ENCODE results near the gene SMC1B.

SMC1B gene

DNA sequence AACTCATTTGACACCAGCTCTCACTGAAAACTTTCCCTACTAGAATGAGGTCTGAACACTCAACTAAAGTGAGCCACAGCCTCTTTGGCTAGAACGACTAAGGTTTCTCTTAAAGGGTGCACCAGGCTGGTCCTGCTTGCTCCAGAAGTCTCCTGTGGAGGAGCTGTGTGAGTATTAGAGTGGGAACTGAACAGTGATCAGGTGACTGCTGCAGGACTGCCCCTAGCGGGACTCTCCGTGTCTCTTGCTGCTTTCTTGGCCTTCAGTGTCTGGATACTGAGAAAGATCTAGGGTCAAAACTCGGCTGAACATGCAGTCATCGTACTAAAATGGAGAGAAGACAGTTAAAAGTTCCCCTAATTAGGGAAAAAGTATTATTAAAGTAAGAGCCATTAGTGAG, 69.1 kb downstream of the SMC1B start:
- TF ChIP-seq EZH2phosphoT487 (conservative IDR thresholded peaks at IDR 0.05; ENCODE audit: low read length) (no peak), CTCF (IDR thresholded peaks at IDR 0.05; ENCODE audit: insufficient read depth, low read length, poor library complexity, severe bottlenecking) (no peak)
- no peaks in the 10 kb centered on the region for H3K79me2 ChIP-seq (ENCODE audit: insufficient read depth, low read length)
- no peak overlapping the region for H3K4me2 ChIP-seq (ENCODE audit: low read depth, low read length, poor library complexity, severe bottlenecking)
- no peaks in the 10 kb centered on the region for H3K36me3 ChIP-seq (ENCODE audit: low read length)
- H3K9ac ChIP-seq (ENCODE audit: low read length): no peak overlapping the region
- H3K27ac ChIP-seq (ENCODE audit: low read depth, low read length): no peak overlapping the region
- no peaks in the 10 kb centered on the region for H4K20me1 ChIP-seq (ENCODE audit: low read depth, low read length)
- H3F3A ChIP-seq (ENCODE audit: insufficient read depth): no peaks in the 10 kb centered on the region
- H3K4me3 ChIP-seq (ENCODE audit: insufficient read depth, low read length, poor library complexity, severe bottlenecking): no peak overlapping the region
- H3K9me2 ChIP-seq (replicated peaks; ENCODE audit: insufficient read depth, low read length): no peaks in the 10 kb centered on the region
- H3K9me3 ChIP-seq (ENCODE audit: insufficient read depth, low read length): no peaks in the 10 kb centered on the region
- no peak overlapping the region for H2AFZ ChIP-seq (ENCODE audit: low read depth, low read length, severe bottlenecking)
- H3K27me3 ChIP-seq (ENCODE audit: low read length): no peaks in the 10 kb centered on the region

DNA sequence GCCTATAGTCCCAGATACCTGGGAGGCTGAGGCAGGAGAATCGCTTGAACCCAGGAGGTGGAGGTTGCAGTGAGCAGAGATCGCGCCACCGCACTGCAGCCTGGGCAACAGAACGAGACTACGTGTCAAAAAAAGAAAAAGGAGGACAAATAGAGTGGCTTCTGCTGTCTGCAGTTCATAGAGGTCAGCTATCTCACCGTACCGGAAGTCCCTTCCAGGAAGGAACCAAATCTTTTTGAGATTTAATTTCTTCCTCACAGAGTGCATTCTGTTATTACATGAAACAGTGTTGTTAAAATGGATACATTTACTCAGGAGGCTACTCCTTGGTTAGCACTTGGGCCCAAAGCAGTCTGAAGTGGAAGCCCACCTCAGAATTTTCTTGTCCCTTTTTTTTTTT, 70.3 kb downstream of the SMC1B start:
- Histone ChIP-seq H3K9me2 (replicated peaks; ENCODE audit: insufficient read depth, low read length) (no peaks in the 10 kb centered on the region), H3K36me3 (ENCODE audit: low read length) (no peaks in the 10 kb centered on the region), H3K9ac (ENCODE audit: low read length) (no peak overlapping the region), H3K27ac (ENCODE audit: low read depth, low read length) (no peak overlapping the region), H2AFZ (ENCODE audit: low read depth, low read length, severe bottlenecking) (no peak overlapping the region), H3F3A (ENCODE audit: insufficient read depth) (no peaks in the 10 kb centered on the region), H3K4me2 (ENCODE audit: low read depth, low read length, poor library complexity, severe bottlenecking) (no peak overlapping the region), H3K27me3 (ENCODE audit: low read length) (no peaks in the 10 kb centered on the region), H3K4me3 (ENCODE audit: insufficient read depth, low read length, poor library complexity, severe bottlenecking) (no peak overlapping the region), H3K9me3 (ENCODE audit: insufficient read depth, low read length) (no peaks in the 10 kb centered on the region), H3K79me2 (ENCODE audit: insufficient read depth, low read length) (no peaks in the 10 kb centered on the region), H4K20me1 (ENCODE audit: low read depth, low read length) (no peaks in the 10 kb centered on the region)
- no peak for TF ChIP-seq CTCF (IDR thresholded peaks at IDR 0.05; ENCODE audit: insufficient read depth, low read length, poor library complexity, severe bottlenecking)
- TF ChIP-seq EZH2phosphoT487 (conservative IDR thresholded peaks at IDR 0.05; ENCODE audit: low read length): no peak

DNA sequence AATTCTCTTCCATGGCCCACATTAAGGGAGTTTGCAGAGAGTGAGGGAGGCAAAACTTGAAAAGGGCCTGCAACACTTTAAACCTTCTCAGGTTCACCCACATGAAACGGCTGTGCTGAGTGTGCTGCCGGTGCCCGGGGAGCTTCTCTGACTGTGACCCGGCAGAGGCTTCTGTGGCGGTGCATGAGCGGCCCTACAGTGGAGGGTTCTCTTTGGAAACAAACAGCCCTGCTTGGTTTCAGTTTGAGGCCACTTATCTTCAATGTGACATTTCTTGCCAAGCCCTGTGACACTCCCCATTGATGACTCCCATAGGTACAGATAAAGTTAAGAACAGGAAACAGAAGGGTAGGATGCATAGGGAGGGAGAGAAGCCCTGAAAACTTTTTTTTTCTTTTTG, 71.9 kb downstream of the SMC1B start:
- TF ChIP-seq EZH2phosphoT487 (conservative IDR thresholded peaks at IDR 0.05; ENCODE audit: low read length) (no peak), CTCF (IDR thresholded peaks at IDR 0.05; ENCODE audit: insufficient read depth, low read length, poor library complexity, severe bottlenecking) (no peak)
- no peaks in the 10 kb centered on the region for H3K36me3 ChIP-seq (ENCODE audit: low read length)
- H3F3A ChIP-seq (ENCODE audit: insufficient read depth): no peaks in the 10 kb centered on the region
- no peak overlapping the region for H2AFZ ChIP-seq (ENCODE audit: low read depth, low read length, severe bottlenecking)
- no peaks in the 10 kb centered on the region for H3K79me2 ChIP-seq (ENCODE audit: insufficient read depth, low read length)
- H3K9me3 ChIP-seq (ENCODE audit: insufficient read depth, low read length): no peaks in the 10 kb centered on the region
- H4K20me1 ChIP-seq (ENCODE audit: low read depth, low read length): no peaks in the 10 kb centered on the region
- H3K4me3 ChIP-seq (ENCODE audit: insufficient read depth, low read length, poor library complexity, severe bottlenecking): no peak overlapping the region
- no peak overlapping the region for H3K4me2 ChIP-seq (ENCODE audit: low read depth, low read length, poor library complexity, severe bottlenecking)
- no peaks in the 10 kb centered on the region for H3K27me3 ChIP-seq (ENCODE audit: low read length)
- H3K9ac ChIP-seq (ENCODE audit: low read length): no peak overlapping the region
- H3K9me2 ChIP-seq (replicated peaks; ENCODE audit: insufficient read depth, low read length): no peaks in the 10 kb centered on the region
- no peak overlapping the region for H3K27ac ChIP-seq (ENCODE audit: low read depth, low read length)

DNA sequence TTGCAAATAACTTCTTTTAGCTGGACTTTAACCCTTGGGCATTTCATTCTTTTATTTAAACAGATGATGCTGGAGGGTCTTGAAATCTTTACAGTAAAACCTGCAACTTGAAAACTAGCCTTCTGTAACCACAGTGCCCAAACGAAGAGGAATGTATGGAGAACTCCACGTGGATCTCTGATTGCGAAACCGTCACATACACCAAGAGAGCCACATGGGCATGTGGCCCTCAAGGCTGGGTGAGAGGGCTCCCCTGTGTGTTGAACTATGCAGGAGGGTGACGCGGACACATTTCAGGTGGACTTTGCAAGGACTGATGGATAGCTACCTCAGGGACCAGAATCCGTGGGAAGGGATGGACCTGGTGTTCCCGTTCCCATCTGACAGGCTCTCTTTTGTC, 73.1 kb downstream of the SMC1B start:
- H4K20me1 ChIP-seq (ENCODE audit: low read depth, low read length): no peaks in the 10 kb centered on the region
- no peak overlapping the region for H2AFZ ChIP-seq (ENCODE audit: low read depth, low read length, severe bottlenecking)
- no peak for TF ChIP-seq CTCF (IDR thresholded peaks at IDR 0.05; ENCODE audit: insufficient read depth, low read length, poor library complexity, severe bottlenecking)
- TF ChIP-seq EZH2phosphoT487 (conservative IDR thresholded peaks at IDR 0.05; ENCODE audit: low read length): no peak
- H3K27ac ChIP-seq (ENCODE audit: low read depth, low read length): no peak overlapping the region
- H3K4me2 ChIP-seq (ENCODE audit: low read depth, low read length, poor library complexity, severe bottlenecking): no peak overlapping the region
- H3K9me2 ChIP-seq (replicated peaks; ENCODE audit: insufficient read depth, low read length): no peaks in the 10 kb centered on the region
- no peaks in the 10 kb centered on the region for H3K9me3 ChIP-seq (ENCODE audit: insufficient read depth, low read length)
- H3K36me3 ChIP-seq (ENCODE audit: low read length): no peaks in the 10 kb centered on the region
- no peaks in the 10 kb centered on the region for H3F3A ChIP-seq (ENCODE audit: insufficient read depth)
- H3K79me2 ChIP-seq (ENCODE audit: insufficient read depth, low read length): no peaks in the 10 kb centered on the region
- no peak overlapping the region for H3K4me3 ChIP-seq (ENCODE audit: insufficient read depth, low read length, poor library complexity, severe bottlenecking)
- H3K9ac ChIP-seq (ENCODE audit: low read length): no peak overlapping the region
- no peaks in the 10 kb centered on the region for H3K27me3 ChIP-seq (ENCODE audit: low read length)

All from SU-DHL-6 (cell line).